ENCODE results near the gene SDK1. TPM values are rescaled to one million over a fixed set of nuclear protein-coding genes. Genes with fewer than 3 reads are reported as not detected.

The SDK1 gene
- total RNA-seq, 3 donors from 2014 or later (not counting 1 experiment from before 2014, with no cell fraction given), result 0.05 to 0.11 TPM; not detected in 1

GRCh38 chr7:3607847-3608246, 306.8 kb downstream of the SDK1 start:
- no peak overlapping the region for H3K27ac ChIP-seq (ENCODE audit: low read length)
- peaks cover 2 to 3% of the 10 kb centered on the region in 2 donors for H3K9me3 Mint-ChIP-seq
- intact Hi-C loops (cut with micrococcal nuclease), result no loop called here
- peaks cover 15 to 48% of the 10 kb centered on the region in 2 donors for H3K27me3 Mint-ChIP-seq (ENCODE audit: low read depth in 2 of 2)
- ATAC-seq (no peak), DNase-seq (no peak)
- TF ChIP-seq CTCF (IDR thresholded peaks at IDR 0.05), result no peak
- peaks cover 11% of the 10 kb centered on the region for H3K36me3 Mint-ChIP-seq
- no peaks in the 10 kb centered on the region for H3K4me1 Mint-ChIP-seq
- no peaks in the 10 kb centered on the region for H3K4me1 ChIP-seq (ENCODE audit: control insufficient read depth, insufficient read depth, low read length)
- H3K9me3 ChIP-seq (ENCODE audit: control insufficient read depth, insufficient read depth, low read length), result no peaks in the 10 kb centered on the region
- H3K4me3 Mint-ChIP-seq, result no peak overlapping the region
- H3K36me3 ChIP-seq (ENCODE audit: control insufficient read depth, insufficient read depth, low read length), result no peaks in the 10 kb centered on the region
- WGBS (ENCODE audit: insufficient coverage), result 86% methylated on average over 7 of the region's 8 CpGs
- H3K27me3 ChIP-seq (ENCODE audit: control insufficient read depth, insufficient read depth, low read length), result peaks cover 2% of the 10 kb centered on the region
- no peak overlapping the region for H3K4me3 ChIP-seq (ENCODE audit: low read length)
- no peak overlapping the region for H3K27ac Mint-ChIP-seq

GRCh38 chr7:3616306-3616705, 315.3 kb downstream of the SDK1 start:
- Histone ChIP-seq H3K4me3 (ENCODE audit: low read length) (no peak overlapping the region), H3K4me1 (ENCODE audit: control insufficient read depth, insufficient read depth, low read length) (no peaks in the 10 kb centered on the region), H3K27ac (ENCODE audit: low read length) (no peak overlapping the region), H3K9me3 (ENCODE audit: control insufficient read depth, insufficient read depth, low read length) (no peaks in the 10 kb centered on the region), H3K36me3 (ENCODE audit: control insufficient read depth, insufficient read depth, low read length) (no peaks in the 10 kb centered on the region), H3K27me3 (ENCODE audit: control insufficient read depth, insufficient read depth, low read length) (no peaks in the 10 kb centered on the region)
- ATAC-seq (no peak), DNase-seq (no peak)
- no peak overlapping the region for H3K4me3 Mint-ChIP-seq
- H3K36me3 Mint-ChIP-seq, result no peaks in the 10 kb centered on the region
- no peak for TF ChIP-seq CTCF (IDR thresholded peaks at IDR 0.05)
- H3K27me3 Mint-ChIP-seq (ENCODE audit: low read depth in 2 of 2), result peaks cover 12 to 35% of the 10 kb centered on the region in 2 donors
- no peak overlapping the region for H3K27ac Mint-ChIP-seq
- no peaks in the 10 kb centered on the region for H3K4me1 Mint-ChIP-seq
- intact Hi-C loops (cut with micrococcal nuclease), result no loop called here
- WGBS (ENCODE audit: insufficient coverage), result 91% methylated on average over 7 of the region's 8 CpGs
- H3K9me3 Mint-ChIP-seq, result no peaks in the 10 kb centered on the region

GRCh38 chr7:3630081-3630480, 329.0 kb downstream of the SDK1 start:
- no peak for DNase-seq
- Mint-ChIP-seq H3K27ac (no peak overlapping the region), H3K4me3 (no peak overlapping the region), H3K9me3 (peaks cover 0 to 7% of the 10 kb centered on the region in 2 donors), H3K36me3 (peaks cover 7% of the 10 kb centered on the region), H3K27me3 (ENCODE audit: low read depth in 2 of 2) (peaks cover 7 to 47% of the 10 kb centered on the region in 2 donors), H3K4me1 (no peaks in the 10 kb centered on the region)
- intact Hi-C loops (cut with micrococcal nuclease), result no loop called here
- Histone ChIP-seq H3K27me3 (ENCODE audit: control insufficient read depth, insufficient read depth, low read length) (peaks cover 2% of the 10 kb centered on the region), H3K36me3 (ENCODE audit: control insufficient read depth, insufficient read depth, low read length) (no peaks in the 10 kb centered on the region), H3K4me3 (ENCODE audit: low read length) (no peak overlapping the region), H3K4me1 (ENCODE audit: control insufficient read depth, insufficient read depth, low read length) (no peaks in the 10 kb centered on the region), H3K27ac (ENCODE audit: low read length) (no peak overlapping the region), H3K9me3 (ENCODE audit: control insufficient read depth, insufficient read depth, low read length) (no peaks in the 10 kb centered on the region)
- TF ChIP-seq CTCF (IDR thresholded peaks at IDR 0.05), result no peak
- no peak for ATAC-seq

- Mint-ChIP-seq H3K4me3 (no peak overlapping the region), H3K9me3 (peaks cover 0 to 7% of the 10 kb centered on the region in 2 donors), H3K27ac (no peak overlapping the region), H3K36me3 (peaks cover 7% of the 10 kb centered on the region), H3K4me1 (no peaks in the 10 kb centered on the region), H3K27me3 (ENCODE audit: low read depth in 2 of 2) (peaks cover 11 to 57% of the 10 kb centered on the region in 2 donors)
- ATAC-seq (no peak), DNase-seq (no peak)
- intact Hi-C loops (cut with micrococcal nuclease), result no loop called here
- TF ChIP-seq CTCF (IDR thresholded peaks at IDR 0.05), result no peak
- no peaks in the 10 kb centered on the region for H3K9me3 ChIP-seq (ENCODE audit: control insufficient read depth, insufficient read depth, low read length)
- peaks cover 2% of the 10 kb centered on the region for H3K27me3 ChIP-seq (ENCODE audit: control insufficient read depth, insufficient read depth, low read length)
- H3K4me1 ChIP-seq (ENCODE audit: control insufficient read depth, insufficient read depth, low read length), result no peaks in the 10 kb centered on the region
- H3K4me3 ChIP-seq (ENCODE audit: low read length), result no peak overlapping the region
- H3K27ac ChIP-seq (ENCODE audit: low read length), result no peak overlapping the region
- no peaks in the 10 kb centered on the region for H3K36me3 ChIP-seq (ENCODE audit: control insufficient read depth, insufficient read depth, low read length)
These were observed 333.3 kb downstream of the SDK1 start for GRCh38 chr7:3634396-3634795.
